ENCODE results near the gene PDK4.
A peak's percentile ranks its signal among the peaks of the same experiment; 100 is the strongest.

Gene PDK4

DNA sequence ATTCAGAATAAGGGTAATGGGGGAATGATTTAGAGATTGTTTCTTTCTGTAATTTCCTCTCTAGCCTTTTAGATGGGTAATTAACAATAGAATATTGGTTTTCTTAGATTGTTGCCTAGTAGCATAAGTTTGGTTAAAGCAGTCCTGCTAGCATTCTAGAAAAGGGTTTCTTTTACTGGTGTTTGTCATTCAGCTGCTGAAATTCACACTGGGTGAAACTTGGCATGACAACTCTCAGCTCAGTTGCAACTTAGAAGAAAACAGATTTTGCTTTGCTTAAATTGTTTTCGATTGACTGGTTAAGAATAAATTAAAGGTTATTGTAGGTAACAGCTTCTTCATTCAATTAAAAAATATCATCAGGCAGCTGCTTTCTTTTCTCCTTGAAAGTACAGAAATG is 25.1 kb upstream of the PDK4 start:
- Mint-ChIP-seq H3K9me3 (peaks cover 12% of the 10 kb centered on the region), H3K4me1 (no peaks in the 10 kb centered on the region), H3K27me3 (ENCODE audit: low read depth) (no peaks in the 10 kb centered on the region), H3K4me3 (no peak overlapping the region), H3K27ac (no peak overlapping the region), H3K36me3 (ENCODE audit: low read depth) (no peaks in the 10 kb centered on the region)
- TF ChIP-seq, protein P1, sequence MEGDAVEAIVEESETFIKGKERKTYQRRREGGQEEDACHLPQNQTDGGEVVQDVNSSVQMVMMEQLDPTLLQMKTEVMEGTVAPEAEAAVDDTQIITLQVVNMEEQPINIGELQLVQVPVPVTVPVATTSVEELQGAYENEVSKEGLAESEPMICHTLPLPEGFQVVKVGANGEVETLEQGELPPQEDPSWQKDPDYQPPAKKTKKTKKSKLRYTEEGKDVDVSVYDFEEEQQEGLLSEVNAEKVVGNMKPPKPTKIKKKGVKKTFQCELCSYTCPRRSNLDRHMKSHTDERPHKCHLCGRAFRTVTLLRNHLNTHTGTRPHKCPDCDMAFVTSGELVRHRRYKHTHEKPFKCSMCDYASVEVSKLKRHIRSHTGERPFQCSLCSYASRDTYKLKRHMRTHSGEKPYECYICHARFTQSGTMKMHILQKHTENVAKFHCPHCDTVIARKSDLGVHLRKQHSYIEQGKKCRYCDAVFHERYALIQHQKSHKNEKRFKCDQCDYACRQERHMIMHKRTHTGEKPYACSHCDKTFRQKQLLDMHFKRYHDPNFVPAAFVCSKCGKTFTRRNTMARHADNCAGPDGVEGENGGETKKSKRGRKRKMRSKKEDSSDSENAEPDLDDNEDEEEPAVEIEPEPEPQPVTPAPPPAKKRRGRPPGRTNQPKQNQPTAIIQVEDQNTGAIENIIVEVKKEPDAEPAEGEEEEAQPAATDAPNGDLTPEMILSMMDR (IDR thresholded peaks at IDR 0.05; ENCODE audit: unreplicated experiment in 3 of 3) = no peak

DNA sequence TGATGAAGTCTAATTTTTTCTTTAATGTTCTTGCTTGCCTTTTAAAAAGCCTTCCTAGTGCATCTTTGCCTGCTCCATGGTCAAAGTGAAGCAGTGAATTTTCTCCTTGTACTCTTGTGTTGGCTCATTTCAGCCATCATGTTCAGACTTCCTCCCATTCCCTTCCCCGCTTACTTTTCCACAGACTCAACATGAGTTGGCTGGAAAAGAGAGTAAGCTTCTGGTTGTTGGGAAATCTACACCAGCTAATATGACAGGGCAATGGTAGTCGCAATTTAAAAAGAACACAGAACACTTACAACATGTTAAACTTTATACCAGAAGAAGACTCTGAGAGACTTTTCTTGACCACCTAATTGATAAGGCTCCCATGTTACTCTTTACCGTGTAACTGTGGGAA is 24.3 kb upstream of the PDK4 start:
- Mint-ChIP-seq H3K4me1 (no peaks in the 10 kb centered on the region), H3K27me3 (ENCODE audit: low read depth) (no peaks in the 10 kb centered on the region), H3K9me3 (peaks cover 17% of the 10 kb centered on the region), H3K27ac (no peak overlapping the region), H3K4me3 (no peak overlapping the region), H3K36me3 (ENCODE audit: low read depth) (no peaks in the 10 kb centered on the region)
- TF ChIP-seq, protein P1 (IDR thresholded peaks at IDR 0.05; ENCODE audit: unreplicated experiment in 3 of 3) = no peak

DNA sequence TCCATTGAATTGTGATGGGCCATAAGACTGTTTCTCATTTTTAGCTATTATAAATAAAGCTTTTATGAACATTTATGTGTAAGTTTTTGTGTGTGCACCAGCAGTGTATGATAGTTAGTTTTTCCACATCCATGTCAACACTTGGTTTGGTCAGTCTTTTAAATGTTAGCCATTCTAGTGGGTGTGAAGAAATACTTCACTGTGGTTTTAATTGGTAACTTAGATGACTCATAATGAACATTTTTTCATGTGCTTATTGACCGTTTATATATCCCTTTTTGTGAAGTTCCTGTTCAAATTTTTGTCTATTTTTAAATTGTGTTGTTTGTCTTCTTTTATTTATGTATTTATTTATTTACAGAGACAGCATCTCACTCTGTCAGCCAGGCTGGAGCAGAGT is 23.6 kb upstream of the PDK4 start:
- TF ChIP-seq, protein P1 (IDR thresholded peaks at IDR 0.05; ENCODE audit: unreplicated experiment in 3 of 3) = no peak
- H3K27me3 Mint-ChIP-seq (ENCODE audit: low read depth) = no peaks in the 10 kb centered on the region
- peaks cover 24% of the 10 kb centered on the region for H3K9me3 Mint-ChIP-seq

DNA sequence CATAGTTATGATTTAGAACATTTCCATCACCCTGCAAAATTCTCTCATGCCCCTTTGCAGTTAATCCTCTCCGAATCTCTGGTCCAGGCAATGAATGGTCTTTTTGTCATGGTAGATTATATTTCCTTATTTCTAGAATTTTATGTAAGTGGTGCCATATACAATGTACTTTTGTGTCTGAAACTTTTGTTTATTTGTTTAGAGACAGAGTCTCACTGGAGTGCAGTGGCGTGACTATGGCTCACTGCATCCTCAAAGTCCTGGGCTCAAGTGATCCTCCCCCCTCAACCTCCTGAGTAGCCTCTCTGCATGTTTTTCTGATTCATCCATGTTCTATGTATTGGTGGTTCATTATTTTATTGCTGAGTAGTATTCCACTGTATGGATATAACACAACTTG is 23.2 kb upstream of the PDK4 start:
- TF ChIP-seq, protein P1 (IDR thresholded peaks at IDR 0.05; ENCODE audit: unreplicated experiment in 3 of 3) = no peak
- no peak overlapping the region for H3K4me3 Mint-ChIP-seq
- H3K36me3 Mint-ChIP-seq (ENCODE audit: low read depth) = peaks cover 5% of the 10 kb centered on the region
- peaks cover 26% of the 10 kb centered on the region for H3K9me3 Mint-ChIP-seq
- no peak overlapping the region for H3K27ac Mint-ChIP-seq
- H3K27me3 Mint-ChIP-seq (ENCODE audit: low read depth) = no peaks in the 10 kb centered on the region
- no peaks in the 10 kb centered on the region for H3K4me1 Mint-ChIP-seq

More for the DNA sequence above, 23.6 kb upstream of the PDK4 start:
- H3K27ac Mint-ChIP-seq = no peak overlapping the region
- H3K4me1 Mint-ChIP-seq = no peaks in the 10 kb centered on the region
- H3K36me3 Mint-ChIP-seq (ENCODE audit: low read depth) = peaks cover 4% of the 10 kb centered on the region
- H3K4me3 Mint-ChIP-seq = no peak overlapping the region

DNA sequence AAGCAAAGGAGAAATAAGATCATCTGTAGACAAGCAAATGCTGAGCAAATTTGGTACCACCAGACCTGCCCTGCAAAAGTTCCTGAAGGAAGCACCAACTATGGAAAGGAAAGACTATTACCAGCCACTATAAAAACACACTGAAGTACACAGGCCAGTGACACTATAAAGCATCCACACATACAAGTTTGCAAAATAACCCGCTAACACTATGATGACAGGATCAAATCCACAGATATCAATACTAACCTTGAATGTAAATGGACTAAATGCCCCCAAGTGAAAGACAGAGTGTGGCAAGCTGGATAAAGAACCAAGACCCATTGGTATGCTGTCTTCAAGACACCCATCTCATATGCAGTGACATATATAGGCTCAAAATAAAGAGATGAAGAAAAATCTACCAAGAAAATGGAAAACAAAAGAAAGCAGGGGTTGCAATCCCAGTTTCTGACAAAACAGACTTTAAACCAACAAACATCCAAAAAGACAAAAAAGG is 18.2 kb upstream of the PDK4 start:
- H3K27me3 Mint-ChIP-seq (ENCODE audit: low read depth) = no peaks in the 10 kb centered on the region
- H3K4me1 Mint-ChIP-seq = peaks cover 27% of the 10 kb centered on the region
- TF ChIP-seq, protein P1 (IDR thresholded peaks at IDR 0.05; ENCODE audit: unreplicated experiment in 3 of 3) = no peak
- H3K4me3 Mint-ChIP-seq = no peak overlapping the region
- peaks cover 19% of the 10 kb centered on the region for H3K36me3 Mint-ChIP-seq (ENCODE audit: low read depth)
- H3K9me3 Mint-ChIP-seq = peaks cover 41% of the 10 kb centered on the region
- no peak overlapping the region for H3K27ac Mint-ChIP-seq

DNA sequence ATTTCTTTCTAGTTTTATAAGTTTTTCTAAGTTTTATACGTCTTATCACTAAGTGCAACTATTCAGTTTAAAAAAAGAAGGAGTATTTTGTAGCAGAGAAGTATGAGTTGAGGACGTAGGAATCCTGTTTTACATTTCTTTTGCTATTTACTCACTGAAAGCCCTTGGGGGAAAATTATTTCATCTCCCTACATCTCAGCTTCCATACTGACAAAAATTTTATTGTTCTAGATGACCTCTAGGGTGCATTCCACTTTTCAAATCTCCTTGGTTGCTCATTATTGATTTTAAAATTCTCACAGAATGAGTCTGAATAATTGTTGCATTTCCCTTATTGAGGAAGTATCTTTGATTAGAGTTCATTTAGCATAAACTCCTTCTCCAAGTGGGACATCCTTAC is 14.9 kb upstream of the PDK4 start:
- H3K9me3 Mint-ChIP-seq = peaks cover 39% of the 10 kb centered on the region
- H3K36me3 Mint-ChIP-seq (ENCODE audit: low read depth) = peaks cover 19% of the 10 kb centered on the region
- no peaks in the 10 kb centered on the region for H3K27me3 Mint-ChIP-seq (ENCODE audit: low read depth)
- TF ChIP-seq, protein P1 (IDR thresholded peaks at IDR 0.05; ENCODE audit: unreplicated experiment in 3 of 3) = no peak
- H3K4me1 Mint-ChIP-seq = peaks cover 57% of the 10 kb centered on the region
- H3K4me3 Mint-ChIP-seq = no peak overlapping the region
- peak overlapping the region; percentile 95 to 98 (median 96) for H3K27ac Mint-ChIP-seq
